NCI-H128 (cell line): ENCODE measurements around the gene LKAAEAR1.

Source experiments
- DNase-seq: peaks from one replicate; lab custom pipeline; 2025; ENCODE audit not compliant: unreplicated experiment; lab: John Stamatoyannopoulos, UW

LKAAEAR1 gene

GRCh38 chr20:64039293-64040160, 44.7 kb downstream of the LKAAEAR1 start:
- no peak for DNase-seq

- DNase-seq: no peak
These were observed 45.5 kb downstream of the LKAAEAR1 start for GRCh38 chr20:64038565-64039292.

- no peak for DNase-seq
These were observed 46.0 kb downstream of the LKAAEAR1 start for GRCh38 chr20:64038224-64038564.

- no peak for DNase-seq
These were observed 46.5 kb downstream of the LKAAEAR1 start for GRCh38 chr20:64037498-64038213.

- no peak for DNase-seq
These were observed 47.0 kb downstream of the LKAAEAR1 start for GRCh38 chr20:64037199-64037497.

- DNase-seq: no peak
These were observed 47.6 kb downstream of the LKAAEAR1 start for GRCh38 chr20:64036346-64037198.

- no peak for DNase-seq
These were observed 48.3 kb downstream of the LKAAEAR1 start, which contains the start of gene C20orf204 for GRCh38 chr20:64035933-64036345. C20orf204 (plus strand) TSS chr20:64036182; CDS start chr20:64036324, 142 bp downstream.

- DNase-seq: no peak
These were observed 48.9 kb downstream of the LKAAEAR1 start for GRCh38 chr20:64035066-64035932.

GRCh38 chr20:64033981-64034493, 50.2 kb downstream of the LKAAEAR1 start:
- DNase-seq: no peak
